LNCAP (cell line): Measurements from ENCODE around the gene LTO1.

Experiments used
- TF ChIP-seq, protein P1 (sequence below): fragments of 450-650 bp; IDR thresholded peaks from 2 replicates; pipeline ENCODE4 v1.5.1; 2017; ENCODE audit warnings: mild to moderate bottlenecking

Gene LTO1, protein sequence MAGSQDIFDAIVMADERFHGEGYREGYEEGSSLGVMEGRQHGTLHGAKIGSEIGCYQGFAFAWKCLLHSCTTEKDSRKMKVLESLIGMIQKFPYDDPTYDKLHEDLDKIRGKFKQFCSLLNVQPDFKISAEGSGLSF

DNA sequence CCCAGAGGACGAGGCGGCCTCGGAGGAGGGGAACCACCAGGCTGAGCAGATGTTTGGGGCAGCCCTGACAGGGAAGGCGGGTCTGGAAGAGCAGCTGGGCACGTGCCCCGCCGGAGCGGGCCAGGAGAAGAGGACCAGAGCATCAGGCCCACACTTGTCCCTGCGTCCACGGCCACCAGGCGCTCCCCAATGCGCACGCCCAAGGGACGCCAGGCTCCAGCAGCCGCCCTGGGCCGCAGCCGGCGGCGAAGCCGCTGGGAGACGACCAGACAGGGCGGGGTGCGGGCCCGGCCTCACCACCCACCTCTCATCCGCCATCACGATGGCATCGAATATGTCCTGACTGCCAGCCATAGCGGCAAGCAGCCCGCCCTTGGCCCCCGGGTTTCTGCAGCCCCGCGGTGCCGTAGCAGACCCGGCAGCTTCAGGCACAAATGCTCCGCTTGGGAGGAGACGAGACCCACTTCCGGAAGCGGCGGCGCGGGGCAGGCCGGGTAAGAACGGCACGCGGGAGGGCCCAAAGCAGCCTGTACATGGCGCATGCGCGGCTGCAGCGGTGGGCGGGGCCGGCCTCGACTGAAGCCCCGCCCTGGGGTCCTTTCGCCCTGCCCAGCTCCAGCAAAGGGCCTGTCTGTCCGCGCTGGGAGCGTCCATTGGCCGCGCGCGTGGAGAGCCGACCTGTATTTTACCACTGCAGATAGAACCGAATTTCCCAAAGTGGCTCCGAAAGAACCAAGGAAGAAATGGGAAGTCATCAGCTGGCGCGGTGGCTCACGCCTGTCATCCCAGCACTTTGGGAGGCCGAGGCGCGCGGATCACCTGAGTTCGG lies at the start of gene LTO1:
LTO1 (minus strand) TSS at position 468 of the 829 bp plus-strand sequence; CDS start at position 354, 114 bp downstream.
- TF ChIP-seq, protein P1, sequence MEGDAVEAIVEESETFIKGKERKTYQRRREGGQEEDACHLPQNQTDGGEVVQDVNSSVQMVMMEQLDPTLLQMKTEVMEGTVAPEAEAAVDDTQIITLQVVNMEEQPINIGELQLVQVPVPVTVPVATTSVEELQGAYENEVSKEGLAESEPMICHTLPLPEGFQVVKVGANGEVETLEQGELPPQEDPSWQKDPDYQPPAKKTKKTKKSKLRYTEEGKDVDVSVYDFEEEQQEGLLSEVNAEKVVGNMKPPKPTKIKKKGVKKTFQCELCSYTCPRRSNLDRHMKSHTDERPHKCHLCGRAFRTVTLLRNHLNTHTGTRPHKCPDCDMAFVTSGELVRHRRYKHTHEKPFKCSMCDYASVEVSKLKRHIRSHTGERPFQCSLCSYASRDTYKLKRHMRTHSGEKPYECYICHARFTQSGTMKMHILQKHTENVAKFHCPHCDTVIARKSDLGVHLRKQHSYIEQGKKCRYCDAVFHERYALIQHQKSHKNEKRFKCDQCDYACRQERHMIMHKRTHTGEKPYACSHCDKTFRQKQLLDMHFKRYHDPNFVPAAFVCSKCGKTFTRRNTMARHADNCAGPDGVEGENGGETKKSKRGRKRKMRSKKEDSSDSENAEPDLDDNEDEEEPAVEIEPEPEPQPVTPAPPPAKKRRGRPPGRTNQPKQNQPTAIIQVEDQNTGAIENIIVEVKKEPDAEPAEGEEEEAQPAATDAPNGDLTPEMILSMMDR, result no peak

DNA sequence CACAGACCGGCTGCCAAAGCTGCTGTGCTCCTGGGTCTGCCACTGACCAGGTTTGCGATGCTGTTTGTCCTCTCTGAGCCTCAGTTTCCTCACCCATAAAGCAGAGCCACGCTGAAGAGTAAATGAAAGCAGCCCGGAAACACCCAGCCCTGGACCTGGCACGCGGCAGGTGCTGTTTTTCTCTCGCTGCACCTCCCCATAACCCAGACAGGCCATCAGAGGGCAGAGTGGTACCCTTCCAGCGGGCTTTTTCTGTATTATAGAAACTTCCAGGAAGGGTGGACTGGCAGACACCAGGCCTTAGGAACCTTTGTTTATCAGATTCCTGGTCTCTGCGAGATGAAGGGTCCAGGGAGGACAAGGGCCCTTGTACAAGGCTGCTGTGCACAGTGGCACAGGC lies 46.6 kb upstream of the LTO1 start:
- TF ChIP-seq, protein P1, result peak; percentile 46

DNA sequence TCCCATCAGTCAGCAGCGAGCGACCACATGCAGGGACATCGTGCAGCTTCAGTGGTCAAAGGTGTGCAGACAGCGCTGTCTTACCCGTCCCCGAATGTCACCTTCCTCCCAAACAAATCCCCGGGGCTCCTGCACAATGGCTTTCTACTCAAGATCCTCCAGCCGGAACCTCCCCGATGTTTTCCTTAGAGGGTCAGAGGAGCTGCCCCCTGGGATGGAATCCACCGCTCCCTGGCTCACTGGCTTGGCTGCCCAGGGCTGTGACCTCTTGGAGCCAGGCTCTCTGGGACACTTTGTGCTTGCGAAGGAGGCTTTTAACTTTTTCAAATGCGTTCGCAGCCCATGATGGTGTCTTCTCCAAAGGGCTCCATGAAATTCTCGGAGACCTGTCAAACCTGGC lies 46.0 kb upstream of the LTO1 start:
- TF ChIP-seq, protein P1, result no peak

DNA sequence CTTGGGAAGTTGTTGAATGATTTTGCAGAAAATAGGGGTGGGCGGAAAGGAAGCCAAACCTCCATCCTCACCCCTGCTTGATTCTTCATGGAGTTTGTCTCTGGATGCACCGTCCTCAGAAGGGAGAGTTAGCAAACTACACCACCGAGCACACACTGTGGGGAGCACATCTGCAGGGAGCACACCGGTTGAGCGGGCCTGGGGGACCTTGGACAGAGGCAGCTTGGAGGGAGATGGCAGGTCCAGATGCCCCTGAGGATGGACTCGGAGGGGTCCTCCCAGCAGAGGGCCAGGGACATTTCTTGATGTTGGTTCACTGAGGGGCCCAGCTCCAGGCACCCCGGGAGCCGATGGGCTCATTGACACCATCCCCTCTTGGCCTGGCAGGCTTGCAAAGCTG lies 43.8 kb upstream of the LTO1 start:
- TF ChIP-seq, protein P1, result no peak

DNA sequence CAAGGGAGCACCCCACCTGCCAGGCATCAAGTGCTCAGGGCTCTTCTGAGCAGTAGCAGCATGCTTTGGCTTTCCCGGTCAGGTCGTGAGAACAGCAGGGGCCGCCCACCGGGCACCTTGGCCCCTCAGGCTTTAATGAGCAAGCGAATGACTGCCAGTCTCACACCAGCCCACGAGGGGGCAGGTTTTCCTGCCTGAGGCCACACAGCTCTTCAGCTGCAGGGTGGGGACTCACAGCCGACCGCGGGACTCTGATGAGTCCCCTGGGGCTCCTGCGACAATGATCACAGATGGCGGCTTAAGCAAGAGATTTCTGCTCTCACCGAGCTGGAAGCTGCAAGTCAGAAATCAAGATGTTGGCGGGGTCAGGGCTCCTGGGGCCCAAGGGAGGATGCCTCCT lies 43.0 kb upstream of the LTO1 start:
- TF ChIP-seq, protein P1, result peak; percentile 49

DNA sequence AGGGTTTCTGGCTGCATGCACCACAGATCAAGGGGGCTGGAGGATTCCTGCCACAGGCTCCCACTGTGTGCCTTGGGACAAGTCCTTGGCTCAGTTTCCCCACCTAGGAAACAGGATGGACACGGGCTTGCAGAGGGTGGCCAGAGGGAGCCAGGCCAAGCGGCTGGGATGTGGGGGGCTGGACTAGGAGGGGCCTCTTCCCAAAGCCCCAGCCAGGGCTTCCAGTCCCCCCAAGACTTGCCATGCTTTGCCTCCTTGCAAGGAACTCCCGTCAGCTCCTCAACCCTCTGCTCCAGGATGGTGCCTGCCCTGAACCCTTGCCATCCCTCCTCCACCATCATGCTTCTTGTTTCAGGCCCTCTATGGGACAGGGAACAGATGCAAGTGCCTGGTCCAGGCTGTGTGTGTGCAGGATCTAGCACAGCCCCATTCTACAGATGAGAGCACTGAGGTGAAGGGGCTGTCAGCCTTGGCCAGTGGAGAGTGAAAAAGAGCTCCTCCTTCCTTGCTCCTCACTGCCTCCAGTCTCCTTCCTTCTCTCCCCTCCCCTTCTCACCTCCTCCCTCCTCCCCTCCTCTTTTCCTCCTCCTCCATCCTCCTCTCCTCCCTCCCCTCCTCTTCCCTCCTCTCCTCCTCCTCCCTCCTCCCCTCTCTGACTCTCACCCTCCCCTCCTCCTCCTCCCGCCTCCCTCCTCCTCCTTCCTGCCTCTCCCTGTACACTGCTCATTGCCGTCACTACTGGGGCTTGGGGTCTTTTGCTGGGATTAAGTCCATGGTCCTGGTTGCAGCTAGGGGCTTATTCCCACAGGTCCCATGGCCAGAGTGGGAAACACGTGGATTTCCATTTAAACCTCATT lies 42.0 kb upstream of the LTO1 start:
- TF ChIP-seq, protein P1, result no peak

DNA sequence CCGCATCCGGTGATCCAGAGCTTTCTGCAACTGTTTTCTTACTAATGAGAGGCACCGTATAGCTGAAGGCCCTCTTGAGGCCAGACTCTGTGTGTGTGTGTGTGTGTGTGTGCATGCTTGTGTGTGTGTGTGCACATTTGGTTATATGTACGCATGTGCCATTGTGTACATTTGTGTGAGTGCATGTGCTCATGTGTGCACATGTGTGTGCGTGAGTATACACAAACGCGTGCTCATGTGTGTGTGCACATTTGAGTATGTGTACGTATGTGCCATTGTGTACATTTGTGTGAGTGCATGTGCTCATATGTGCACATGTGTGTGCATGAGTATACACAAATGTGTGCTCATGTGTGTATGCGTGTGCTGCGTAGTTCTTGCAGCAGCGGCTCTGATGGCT lies 40.9 kb upstream of the LTO1 start:
- TF ChIP-seq, protein P1, result no peak
